SIG-M5 (cell line): Measurements from ENCODE around the gene EXOC3L4.

ENCODE experiments used
- DNase-seq: peaks from one replicate; lab custom pipeline; 2025; lab: John Stamatoyannopoulos, UW

The EXOC3L4 gene

GRCh38 chr14:103091041-103091882, 3.3 kb upstream of the EXOC3L4 start:
- no peak for DNase-seq

DNA sequence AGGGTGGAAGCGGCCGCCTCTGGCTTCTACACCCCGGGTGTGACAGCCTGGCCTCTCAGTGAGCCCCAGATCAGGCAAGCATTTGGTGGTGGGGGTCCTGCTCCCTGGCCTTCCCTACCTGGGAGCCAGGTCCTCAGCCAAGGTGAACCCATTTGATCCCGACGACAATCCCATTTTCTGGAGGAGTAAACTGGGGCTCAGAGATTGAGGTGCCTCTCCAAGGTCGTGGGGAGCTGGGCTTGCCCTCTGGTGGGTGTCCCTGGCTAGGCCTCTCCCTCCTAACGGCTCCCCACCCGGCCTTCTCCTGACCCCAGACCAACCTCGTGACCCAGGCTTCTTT, 2.7 kb upstream of the EXOC3L4 start:
- no peak for DNase-seq

- DNase-seq = no peak
Measured at GRCh38 chr14:103093856-103094405, 594 bp upstream of the EXOC3L4 start.

DNA sequence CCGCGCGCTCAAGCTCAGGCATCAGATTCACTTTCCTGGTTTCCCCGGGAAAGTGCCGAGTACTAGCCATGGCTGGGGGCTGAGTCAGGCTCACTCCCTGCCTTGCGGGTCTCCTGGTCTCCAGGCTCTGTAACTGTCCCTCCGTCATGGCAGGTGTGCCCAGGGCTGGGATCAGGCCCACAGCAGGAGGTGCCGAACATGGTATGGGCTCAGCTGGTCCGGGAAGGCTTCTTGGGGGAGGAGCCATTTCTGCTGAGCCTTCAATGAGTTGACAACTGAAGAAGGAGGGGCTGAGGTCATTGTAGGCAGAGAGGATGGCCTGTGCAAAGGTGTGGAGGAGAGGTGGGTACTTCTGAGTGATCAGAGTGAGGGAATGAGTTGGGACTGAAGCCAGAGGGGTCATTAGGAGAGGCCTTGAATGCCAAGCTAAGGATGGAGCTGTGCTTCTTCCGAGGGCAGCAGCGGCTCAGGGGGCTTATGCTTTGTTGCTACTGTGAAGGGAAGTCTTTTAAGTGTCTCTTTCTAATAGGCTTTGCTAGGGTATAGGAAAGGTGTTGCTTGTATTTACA, 769 bp downstream of the EXOC3L4 start:
- no peak for DNase-seq

- no peak for DNase-seq
Measured at GRCh38 chr14:103096387-103096786, 1.9 kb downstream of the EXOC3L4 start.

DNA sequence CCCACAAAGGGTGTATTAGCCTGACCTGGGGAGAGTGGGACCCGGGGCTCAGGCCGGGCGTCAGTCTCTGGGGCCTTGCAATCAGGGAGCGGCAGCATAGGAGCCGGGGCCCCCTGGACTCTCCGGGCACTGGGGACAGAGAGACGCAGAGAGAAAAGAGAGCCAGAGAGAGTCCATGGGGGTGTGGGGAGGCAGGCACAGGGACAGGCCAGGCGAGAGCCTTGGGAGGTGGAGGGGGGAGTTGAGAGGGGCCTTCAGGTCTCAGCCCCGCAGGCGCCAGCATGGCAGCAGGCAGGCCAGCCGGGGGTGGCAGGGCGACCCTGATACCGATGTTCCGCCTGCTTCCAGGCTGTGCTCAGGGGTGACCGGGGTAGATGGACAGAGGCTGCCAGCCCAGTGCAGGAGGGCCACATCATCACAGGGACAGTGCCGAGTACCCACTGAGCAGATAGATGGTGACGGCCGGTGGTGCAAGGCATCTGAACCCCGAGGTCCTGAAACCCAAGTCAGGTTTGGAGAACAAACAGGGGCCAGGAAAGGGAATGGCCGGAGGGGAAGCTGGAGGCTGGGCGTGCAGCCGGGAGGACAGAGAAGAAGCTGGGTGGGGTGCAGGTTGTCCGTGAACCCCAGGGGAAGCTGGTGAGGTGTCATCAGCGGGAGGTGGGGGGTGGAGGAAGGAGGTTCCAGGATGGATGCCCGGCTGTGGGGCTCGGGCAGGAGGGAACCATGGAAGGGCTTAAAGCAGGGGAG, 2.9 kb downstream of the EXOC3L4 start:
- no peak for DNase-seq

DNA sequence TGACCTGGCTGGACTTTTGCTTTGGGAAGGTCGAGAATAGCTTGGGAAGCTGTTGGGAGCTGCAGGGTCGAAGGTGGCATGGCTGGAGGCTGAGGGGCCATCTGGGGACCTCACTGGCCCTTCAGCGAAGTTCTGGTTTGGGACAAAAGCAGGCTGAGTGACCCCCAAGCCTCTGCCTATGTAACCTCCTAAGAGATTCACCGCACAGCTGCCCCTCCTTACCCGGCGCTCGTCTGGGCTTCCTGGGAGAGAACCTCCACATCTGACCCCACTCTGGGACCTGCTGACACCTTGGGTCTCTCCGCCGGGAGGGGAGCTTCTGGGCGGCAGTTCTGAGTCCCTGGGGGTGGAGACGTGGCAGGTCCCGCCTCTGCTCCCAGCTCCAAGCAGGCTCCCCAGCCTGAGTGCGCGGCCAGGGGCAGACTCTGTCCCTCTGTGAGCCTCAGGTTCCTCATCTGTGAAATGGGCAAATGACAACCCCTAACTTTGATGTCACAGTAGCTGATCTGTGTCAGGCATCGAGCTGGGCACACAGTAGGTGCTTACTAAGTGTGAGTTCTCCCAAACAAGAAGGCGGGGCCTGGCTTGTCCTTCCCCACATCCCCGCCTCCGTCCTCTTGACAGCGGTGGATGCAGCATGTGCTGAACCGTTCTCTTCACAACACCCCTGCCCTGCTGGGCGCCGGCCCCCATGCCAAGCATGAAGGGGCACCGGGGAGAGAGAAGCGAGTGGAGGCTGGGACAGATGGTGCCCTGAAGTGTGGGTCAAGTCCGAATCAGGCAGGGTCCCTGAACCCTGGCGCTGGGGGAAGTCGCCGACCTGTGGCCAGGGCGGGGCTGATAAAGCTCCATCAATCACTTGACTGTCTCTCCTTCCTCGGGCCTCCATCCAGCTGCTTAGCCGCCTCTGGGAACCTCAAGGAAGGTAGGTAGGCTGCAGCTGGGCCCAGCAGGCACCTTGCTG, 3.8 kb downstream of the EXOC3L4 start:
- no peak for DNase-seq

GRCh38 chr14:103099081-103099732, 4.7 kb downstream of the EXOC3L4 start:
- no peak for DNase-seq

DNA sequence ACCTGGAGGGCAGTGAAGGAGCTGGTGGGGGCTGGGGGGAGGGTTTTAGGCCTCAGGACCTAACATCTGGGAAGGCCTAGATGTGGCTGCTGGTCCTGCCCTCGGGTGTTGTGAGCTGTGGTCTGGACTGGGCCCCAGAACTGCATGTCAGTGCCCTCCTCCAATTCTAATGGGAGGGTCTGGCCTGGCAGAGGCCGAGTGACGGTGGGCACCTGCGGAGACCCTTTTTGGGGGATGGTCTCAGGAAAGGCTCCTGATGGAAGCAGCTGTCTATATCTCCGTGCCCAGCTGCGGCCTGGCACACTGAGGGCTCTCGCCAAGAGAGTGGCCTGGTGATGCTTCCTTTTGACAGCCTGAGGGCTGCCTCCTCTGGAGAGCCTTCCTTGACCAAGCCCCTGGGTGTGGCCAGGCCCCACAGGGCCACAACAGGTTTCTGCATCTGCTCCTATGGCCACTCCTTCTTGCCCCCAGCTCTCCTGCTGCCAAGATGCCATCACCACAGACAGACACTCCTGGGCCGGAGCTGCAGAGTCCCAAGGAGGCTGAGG, 5.3 kb downstream of the EXOC3L4 start:
- DNase-seq = no peak

DNA sequence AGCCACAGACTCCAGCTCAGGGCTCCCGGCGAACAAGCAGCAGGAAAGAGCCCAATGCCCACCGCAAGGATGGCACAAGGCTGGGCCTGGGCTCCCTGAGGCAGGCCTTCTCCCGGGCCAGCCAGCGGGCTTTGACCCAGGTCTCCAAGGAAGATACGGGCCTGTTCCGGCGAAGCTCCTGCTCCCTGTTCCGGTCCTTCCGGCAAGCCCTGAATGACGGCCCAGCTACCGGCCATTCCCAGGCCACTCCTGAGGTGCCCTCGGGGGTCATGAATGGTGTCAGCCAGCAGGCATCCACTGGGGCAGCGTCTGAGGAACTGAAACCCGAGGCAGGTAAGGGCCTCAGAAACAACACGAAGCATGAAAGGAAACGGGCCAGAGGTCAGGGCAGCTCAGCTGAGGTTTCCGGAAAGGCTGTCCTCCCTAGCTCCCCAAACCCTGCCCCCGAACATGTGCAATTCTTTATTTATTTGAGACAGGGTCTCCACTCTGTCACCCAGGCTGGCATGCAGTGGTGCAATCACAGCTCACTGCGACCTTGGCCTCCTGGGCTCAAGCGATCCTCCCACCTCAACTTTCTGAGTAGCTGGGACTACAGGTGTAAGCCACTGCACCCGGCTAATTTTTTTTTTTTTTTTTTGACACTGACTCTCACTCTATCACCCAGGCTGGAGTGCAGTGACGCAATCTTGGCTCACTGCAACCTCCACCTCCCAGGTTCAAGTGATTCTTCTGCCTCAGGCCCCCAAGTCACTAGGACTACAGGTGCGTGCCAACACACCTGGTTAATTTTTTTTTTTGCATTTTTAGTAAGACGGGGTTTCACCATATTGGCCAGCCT, 6.0 kb downstream of the EXOC3L4 start:
- DNase-seq = no peak

- no peak for DNase-seq
Measured at GRCh38 chr14:103101257-103101962, 6.9 kb downstream of the EXOC3L4 start.

- no peak for DNase-seq
Measured at GRCh38 chr14:103101963-103102688, 7.6 kb downstream of the EXOC3L4 start.

- no peak for DNase-seq
Measured at GRCh38 chr14:103102689-103103260, 8.2 kb downstream of the EXOC3L4 start.

- DNase-seq = no peak
Measured at GRCh38 chr14:103103461-103104388, 9.2 kb downstream of the EXOC3L4 start.

- no peak for DNase-seq
Measured at GRCh38 chr14:103104389-103104653, 9.8 kb downstream of the EXOC3L4 start.

GRCh38 chr14:103104654-103105452, 10.3 kb downstream of the EXOC3L4 start:
- no peak for DNase-seq
